IMR-90 (cell line): ENCODE results near the gene JAKMIP3.

ENCODE experiments used
- BHLHE40 ChIP-seq: fragments of 150-350 bp; IDR thresholded peaks from 2 replicates; pipeline ENCODE4 v1.6.1; 2016; ENCODE audit warnings: mild to moderate bottlenecking, low read depth, low read length
- CEBPB ChIP-seq: IDR thresholded peaks from 2 replicates; pipeline ENCODE4 v1.6.1; 2012; ENCODE audit warnings: low read depth, low read length, improper control_type of control experiment
- MAFK ChIP-seq: IDR thresholded peaks from 2 replicates; pipeline ENCODE4 v1.6.1; 2012; ENCODE audit warnings: low read depth, low read length, improper control_type of control experiment
- MAZ ChIP-seq: IDR thresholded peaks from 2 replicates; pipeline ENCODE4 v1.6.1; 2012; ENCODE audit warnings: low read depth, mild to moderate bottlenecking, low read length, improper control_type of control experiment, moderate library complexity, borderline replicate concordance
- MXI1 ChIP-seq: IDR thresholded peaks from 2 replicates; pipeline ENCODE4 v1.6.1; 2012; ENCODE audit warnings: low read depth, mild to moderate bottlenecking, low read length, moderate library complexity, borderline replicate concordance
- NFE2L2 ChIP-seq: fragments of 150-350 bp; IDR thresholded peaks from 2 replicates; pipeline ENCODE4 v1.6.1; 2016; ENCODE audit warnings: low read depth, mild to moderate bottlenecking, low read length
- POLR2A ChIP-seq: IDR thresholded peaks from 2 replicates; pipeline ENCODE4 v1.6.1; 2012; ENCODE audit warnings: mild to moderate bottlenecking, low read depth, low read length
- RAD21 ChIP-seq: IDR thresholded peaks from 2 replicates; pipeline ENCODE4 v1.6.1; 2012; ENCODE audit warnings: low read length, improper control_type of control experiment
- RCOR1 ChIP-seq: IDR thresholded peaks from 2 replicates; pipeline ENCODE4 v1.6.1; 2012; ENCODE audit warnings: mild to moderate bottlenecking, low read length, improper control_type of control experiment; ENCODE audit not compliant: insufficient replicate concordance
- RFX5 ChIP-seq: IDR thresholded peaks from 2 replicates; pipeline ENCODE4 v1.8.0; 2012; ENCODE audit warnings: low read depth, mild to moderate bottlenecking, low read length, moderate library complexity
- SMC3 ChIP-seq: fragments of 150-350 bp; IDR thresholded peaks from 2 replicates; pipeline ENCODE4 v1.6.1; 2016; ENCODE audit warnings: low read depth, mild to moderate bottlenecking, antibody characterized with exemption, low read length, moderate library complexity
- TF ChIP-seq, protein P1 (sequence below): conservative IDR thresholded peaks from 2 replicates; pipeline ENCODE4 v1.5.1; 2012; ENCODE audit warnings: mild to moderate bottlenecking, low read depth, low read length, improper control_type of control experiment
- TF ChIP-seq, protein P2 (sequence below): fragments of 150-350 bp; IDR thresholded peaks from 2 replicates; pipeline ENCODE4 v1.6.1; 2017; ENCODE audit warnings: mild to moderate bottlenecking, antibody characterized with exemption, low read length, low read depth
- TF ChIP-seq, protein P3 (sequence below): fragments of 150-350 bp; IDR thresholded peaks from 2 replicates; pipeline ENCODE4 v1.6.1; 2016; ENCODE audit warnings: low read depth, mild to moderate bottlenecking, low read length, moderate library complexity, borderline replicate concordance

DNA sequence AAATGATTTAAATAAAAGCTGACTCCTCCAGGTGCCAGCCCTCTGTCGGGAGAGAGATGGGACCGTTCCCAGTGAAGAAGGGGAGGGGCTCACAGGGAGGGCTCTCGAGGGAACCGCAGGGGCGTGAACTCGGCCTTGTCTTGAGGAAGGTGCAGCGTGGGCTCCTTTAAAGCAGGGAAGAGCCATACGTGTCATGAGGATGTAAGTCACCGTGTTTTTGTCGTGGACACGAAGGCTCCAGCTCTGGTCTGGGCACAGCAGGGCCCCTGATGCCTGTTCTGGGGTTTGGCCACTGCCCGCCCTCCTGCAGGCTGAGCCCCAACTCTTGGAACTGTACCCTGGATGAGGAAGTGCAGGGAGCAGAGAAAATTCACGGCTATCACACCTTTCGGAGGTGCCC, 45.0 kb downstream of the JAKMIP3 start:
- TF ChIP-seq, protein P1, sequence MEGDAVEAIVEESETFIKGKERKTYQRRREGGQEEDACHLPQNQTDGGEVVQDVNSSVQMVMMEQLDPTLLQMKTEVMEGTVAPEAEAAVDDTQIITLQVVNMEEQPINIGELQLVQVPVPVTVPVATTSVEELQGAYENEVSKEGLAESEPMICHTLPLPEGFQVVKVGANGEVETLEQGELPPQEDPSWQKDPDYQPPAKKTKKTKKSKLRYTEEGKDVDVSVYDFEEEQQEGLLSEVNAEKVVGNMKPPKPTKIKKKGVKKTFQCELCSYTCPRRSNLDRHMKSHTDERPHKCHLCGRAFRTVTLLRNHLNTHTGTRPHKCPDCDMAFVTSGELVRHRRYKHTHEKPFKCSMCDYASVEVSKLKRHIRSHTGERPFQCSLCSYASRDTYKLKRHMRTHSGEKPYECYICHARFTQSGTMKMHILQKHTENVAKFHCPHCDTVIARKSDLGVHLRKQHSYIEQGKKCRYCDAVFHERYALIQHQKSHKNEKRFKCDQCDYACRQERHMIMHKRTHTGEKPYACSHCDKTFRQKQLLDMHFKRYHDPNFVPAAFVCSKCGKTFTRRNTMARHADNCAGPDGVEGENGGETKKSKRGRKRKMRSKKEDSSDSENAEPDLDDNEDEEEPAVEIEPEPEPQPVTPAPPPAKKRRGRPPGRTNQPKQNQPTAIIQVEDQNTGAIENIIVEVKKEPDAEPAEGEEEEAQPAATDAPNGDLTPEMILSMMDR: no peak
- no peak for TF ChIP-seq POLR2A
- no peak for TF ChIP-seq MXI1
- no peak for TF ChIP-seq RCOR1
- no peak for TF ChIP-seq RFX5
- no peak for TF ChIP-seq MAZ
- TF ChIP-seq, protein P2, sequence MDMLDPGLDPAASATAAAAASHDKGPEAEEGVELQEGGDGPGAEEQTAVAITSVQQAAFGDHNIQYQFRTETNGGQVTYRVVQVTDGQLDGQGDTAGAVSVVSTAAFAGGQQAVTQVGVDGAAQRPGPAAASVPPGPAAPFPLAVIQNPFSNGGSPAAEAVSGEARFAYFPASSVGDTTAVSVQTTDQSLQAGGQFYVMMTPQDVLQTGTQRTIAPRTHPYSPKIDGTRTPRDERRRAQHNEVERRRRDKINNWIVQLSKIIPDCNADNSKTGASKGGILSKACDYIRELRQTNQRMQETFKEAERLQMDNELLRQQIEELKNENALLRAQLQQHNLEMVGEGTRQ: no peak
- TF ChIP-seq SMC3: no peak
- TF ChIP-seq RAD21: no peak
- TF ChIP-seq CEBPB: no peak
- TF ChIP-seq, protein P3, sequence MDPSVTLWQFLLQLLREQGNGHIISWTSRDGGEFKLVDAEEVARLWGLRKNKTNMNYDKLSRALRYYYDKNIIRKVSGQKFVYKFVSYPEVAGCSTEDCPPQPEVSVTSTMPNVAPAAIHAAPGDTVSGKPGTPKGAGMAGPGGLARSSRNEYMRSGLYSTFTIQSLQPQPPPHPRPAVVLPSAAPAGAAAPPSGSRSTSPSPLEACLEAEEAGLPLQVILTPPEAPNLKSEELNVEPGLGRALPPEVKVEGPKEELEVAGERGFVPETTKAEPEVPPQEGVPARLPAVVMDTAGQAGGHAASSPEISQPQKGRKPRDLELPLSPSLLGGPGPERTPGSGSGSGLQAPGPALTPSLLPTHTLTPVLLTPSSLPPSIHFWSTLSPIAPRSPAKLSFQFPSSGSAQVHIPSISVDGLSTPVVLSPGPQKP: no peak
- TF ChIP-seq BHLHE40: no peak
- TF ChIP-seq NFE2L2: no peak
- no peak for TF ChIP-seq MAFK
